Measurements from ENCODE around the gene CYP3A7. TPM values are rescaled to one million over a fixed set of nuclear protein-coding genes. Genes with fewer than 3 reads are reported as not detected.

Gene CYP3A7
- total RNA-seq, 1 donor from 2014 or later, result not detected

DNA sequence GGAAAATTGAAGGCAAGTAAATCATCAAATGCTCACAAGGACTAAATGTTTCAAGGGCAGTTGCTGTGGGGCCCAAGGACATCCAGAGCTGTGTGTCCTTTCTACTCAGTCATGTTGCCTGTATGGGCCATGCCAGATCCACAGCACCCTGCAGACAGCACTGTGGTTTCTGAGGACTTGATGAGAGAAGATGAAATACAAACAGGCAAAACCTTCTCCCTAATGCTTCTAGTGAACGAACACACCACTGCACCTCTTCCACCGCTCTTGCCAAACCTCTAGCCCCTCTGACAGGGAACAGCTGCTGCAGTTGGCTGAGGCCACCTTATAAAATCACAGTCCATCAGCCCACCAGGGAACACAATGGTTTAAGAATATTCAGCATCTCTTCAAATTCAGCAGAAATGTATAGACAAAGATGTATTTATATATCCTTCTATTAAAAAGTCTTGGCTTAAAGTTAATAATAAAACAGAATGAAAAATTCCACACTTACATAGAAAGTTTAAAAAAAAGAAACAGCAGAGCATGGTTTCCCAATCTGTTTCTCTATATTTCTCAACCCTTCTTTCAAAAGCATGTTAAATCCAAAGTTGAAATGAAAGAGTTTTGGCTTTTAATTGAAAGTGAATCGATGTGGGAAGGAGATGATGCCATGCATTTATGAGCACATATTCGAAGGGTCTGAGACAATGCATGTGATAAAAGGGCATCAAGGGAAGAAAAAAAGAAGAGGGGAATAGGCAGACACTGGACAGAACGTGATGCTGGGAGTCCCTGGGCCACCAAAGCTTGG lies 14.0 kb downstream of the CYP3A7 start:
- no peak for DNase-seq (ENCODE audit: low read depth, low spot score)
- no peak overlapping the region for H3K27ac Mint-ChIP-seq (ENCODE audit: unreplicated experiment)
- TF ChIP-seq, protein P1, sequence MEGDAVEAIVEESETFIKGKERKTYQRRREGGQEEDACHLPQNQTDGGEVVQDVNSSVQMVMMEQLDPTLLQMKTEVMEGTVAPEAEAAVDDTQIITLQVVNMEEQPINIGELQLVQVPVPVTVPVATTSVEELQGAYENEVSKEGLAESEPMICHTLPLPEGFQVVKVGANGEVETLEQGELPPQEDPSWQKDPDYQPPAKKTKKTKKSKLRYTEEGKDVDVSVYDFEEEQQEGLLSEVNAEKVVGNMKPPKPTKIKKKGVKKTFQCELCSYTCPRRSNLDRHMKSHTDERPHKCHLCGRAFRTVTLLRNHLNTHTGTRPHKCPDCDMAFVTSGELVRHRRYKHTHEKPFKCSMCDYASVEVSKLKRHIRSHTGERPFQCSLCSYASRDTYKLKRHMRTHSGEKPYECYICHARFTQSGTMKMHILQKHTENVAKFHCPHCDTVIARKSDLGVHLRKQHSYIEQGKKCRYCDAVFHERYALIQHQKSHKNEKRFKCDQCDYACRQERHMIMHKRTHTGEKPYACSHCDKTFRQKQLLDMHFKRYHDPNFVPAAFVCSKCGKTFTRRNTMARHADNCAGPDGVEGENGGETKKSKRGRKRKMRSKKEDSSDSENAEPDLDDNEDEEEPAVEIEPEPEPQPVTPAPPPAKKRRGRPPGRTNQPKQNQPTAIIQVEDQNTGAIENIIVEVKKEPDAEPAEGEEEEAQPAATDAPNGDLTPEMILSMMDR (conservative IDR thresholded peaks at IDR 0.05), result no peak
- no peaks in the 10 kb centered on the region for H3K4me1 Mint-ChIP-seq
- H3K36me3 Mint-ChIP-seq (ENCODE audit: low read depth), result no peaks in the 10 kb centered on the region
- H3K9me3 Mint-ChIP-seq, result peaks cover 9% of the 10 kb centered on the region
- no peak overlapping the region for H3K4me3 Mint-ChIP-seq
- peaks cover 9% of the 10 kb centered on the region for H3K27me3 Mint-ChIP-seq (ENCODE audit: low read depth)

DNA sequence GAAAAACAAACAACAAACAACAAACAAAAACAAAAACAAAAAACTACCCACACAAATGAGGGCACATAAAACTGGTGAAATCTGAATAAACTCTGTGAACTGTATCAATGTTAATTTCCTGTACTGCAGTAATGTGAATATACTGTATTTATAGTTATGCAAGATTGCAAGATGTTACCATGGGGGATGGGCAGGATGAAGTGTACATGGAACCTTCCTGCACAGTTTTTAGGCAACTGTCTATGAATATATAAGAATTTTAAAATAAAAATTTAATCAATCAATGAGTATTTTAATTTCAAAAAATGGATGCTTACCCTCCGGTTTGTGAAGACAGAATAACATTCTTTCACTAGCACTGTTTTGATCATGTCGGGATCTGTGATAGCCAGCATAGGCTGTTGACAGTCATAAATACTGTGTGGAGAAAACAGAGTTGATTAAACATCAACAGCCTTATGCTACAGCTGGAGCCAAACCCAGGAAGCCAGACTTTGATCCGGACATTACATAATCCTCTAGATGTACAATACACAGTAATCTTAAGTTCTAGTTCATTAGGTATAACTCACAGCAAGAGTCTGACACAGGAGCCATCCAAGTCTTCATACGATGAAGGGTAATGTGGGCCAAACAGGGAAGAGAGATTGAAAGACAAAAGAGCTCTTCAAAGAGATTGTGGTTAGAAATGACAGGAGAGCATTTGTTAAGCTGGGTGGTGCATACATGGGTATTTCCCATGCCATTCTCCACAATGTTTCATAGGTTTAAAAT lies 14.8 kb downstream of the CYP3A7 start:
- Mint-ChIP-seq H3K4me1 (no peaks in the 10 kb centered on the region), H3K27ac (ENCODE audit: unreplicated experiment) (no peak overlapping the region), H3K27me3 (ENCODE audit: low read depth) (peaks cover 9% of the 10 kb centered on the region), H3K4me3 (no peak overlapping the region), H3K9me3 (peaks cover 12% of the 10 kb centered on the region), H3K36me3 (ENCODE audit: low read depth) (peaks cover 2% of the 10 kb centered on the region)
- DNase-seq (ENCODE audit: low read depth, low spot score), result no peak
- TF ChIP-seq, protein P1 (conservative IDR thresholded peaks at IDR 0.05), result no peak

DNA sequence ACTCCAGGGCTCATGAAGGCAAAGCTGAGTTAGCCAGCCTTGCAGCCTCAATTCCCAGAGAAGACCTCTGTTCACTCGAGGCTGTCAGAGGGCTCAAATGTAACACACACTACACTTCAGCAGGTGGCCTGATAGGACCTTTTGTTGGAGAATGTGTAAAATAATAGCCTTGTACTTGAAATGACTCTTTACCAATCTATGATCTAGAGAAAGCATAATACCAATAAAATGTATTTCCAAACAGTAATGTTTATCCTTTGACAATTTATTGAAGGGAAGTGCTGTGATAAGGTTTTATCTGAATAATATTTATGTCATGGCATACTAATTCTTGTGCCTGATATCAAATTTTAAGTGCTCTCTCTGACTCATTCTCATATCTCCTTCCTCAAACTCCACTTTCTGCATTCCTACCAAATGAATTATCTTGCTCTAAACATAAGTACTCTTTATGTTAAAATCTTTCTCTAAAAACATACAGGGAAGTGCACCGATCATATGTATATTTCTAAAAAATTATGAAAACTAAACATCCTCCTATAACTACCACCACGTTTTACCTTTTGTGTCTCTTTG lies 20.9 kb downstream of the CYP3A7 start:
- H3K4me3 Mint-ChIP-seq, result no peak overlapping the region
- peaks cover 2% of the 10 kb centered on the region for H3K36me3 Mint-ChIP-seq (ENCODE audit: low read depth)
- peaks cover 10% of the 10 kb centered on the region for H3K9me3 Mint-ChIP-seq
- H3K4me1 Mint-ChIP-seq, result no peaks in the 10 kb centered on the region
- TF ChIP-seq, protein P1 (conservative IDR thresholded peaks at IDR 0.05), result no peak
- H3K27ac Mint-ChIP-seq (ENCODE audit: unreplicated experiment), result no peak overlapping the region
- DNase-seq (ENCODE audit: low read depth, low spot score), result no peak
- H3K27me3 Mint-ChIP-seq (ENCODE audit: low read depth), result peaks cover 2% of the 10 kb centered on the region

DNA sequence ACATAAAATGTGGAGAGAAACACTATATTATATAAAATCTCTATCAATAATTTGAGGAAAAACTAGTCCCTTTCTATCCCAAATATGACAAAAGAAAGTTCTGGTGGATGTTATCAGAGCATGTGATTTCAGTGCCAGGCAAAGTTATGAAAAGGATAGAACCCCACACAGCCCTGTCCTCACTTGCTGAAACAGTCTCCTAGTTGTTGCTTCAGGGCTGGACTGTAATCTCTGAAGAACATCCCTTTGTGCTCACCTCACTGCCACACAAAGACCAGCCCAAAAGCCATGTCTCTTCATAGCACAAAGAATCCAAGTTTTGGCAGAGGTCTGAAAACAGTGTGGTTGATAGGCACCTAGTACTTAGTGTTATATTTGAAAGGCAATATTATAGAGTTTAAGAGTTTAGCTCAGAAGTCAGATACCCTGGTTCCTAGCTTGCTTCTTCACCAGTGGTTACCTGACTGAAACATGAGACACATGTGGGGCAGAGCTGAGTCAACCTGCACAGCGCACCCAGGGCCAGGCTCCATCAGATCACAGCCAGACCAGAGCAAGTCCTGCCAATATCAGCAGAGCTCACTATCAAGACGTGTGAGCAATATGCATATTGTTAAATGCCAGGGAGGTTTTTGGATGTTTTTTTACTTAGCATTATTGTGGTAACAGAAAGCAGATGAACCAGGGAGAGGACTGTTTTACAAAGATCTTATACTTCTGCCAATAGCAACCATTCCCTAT lies 25.0 kb downstream of the CYP3A7 start:
- Mint-ChIP-seq H3K9me3 (no peaks in the 10 kb centered on the region), H3K36me3 (ENCODE audit: low read depth) (no peaks in the 10 kb centered on the region), H3K27me3 (ENCODE audit: low read depth) (no peaks in the 10 kb centered on the region), H3K27ac (ENCODE audit: unreplicated experiment) (no peak overlapping the region), H3K4me3 (no peak overlapping the region), H3K4me1 (no peaks in the 10 kb centered on the region)
- no peak for DNase-seq (ENCODE audit: low read depth, low spot score)
- TF ChIP-seq, protein P1 (conservative IDR thresholded peaks at IDR 0.05), result no peak

DNA sequence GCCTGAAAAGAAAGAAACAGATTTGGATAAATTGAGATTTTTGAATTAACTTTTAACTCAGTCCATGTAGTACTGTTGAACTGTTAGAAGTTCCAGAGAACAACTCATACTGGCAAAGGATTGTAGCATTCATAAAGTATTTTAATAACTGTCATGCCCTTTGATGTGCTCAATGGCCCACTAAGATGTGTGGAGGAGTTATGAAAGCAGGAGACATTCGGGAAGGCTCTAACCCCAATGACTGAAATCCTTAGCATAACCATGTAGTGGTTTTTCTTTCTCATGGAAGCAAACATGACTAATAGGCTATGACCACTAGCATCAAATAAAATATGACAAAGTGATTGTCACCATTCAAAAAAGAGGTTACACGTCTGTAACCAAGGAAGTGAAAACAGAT lies 25.7 kb downstream of the CYP3A7 start:
- Mint-ChIP-seq H3K27ac (ENCODE audit: unreplicated experiment) (no peak overlapping the region), H3K4me1 (no peaks in the 10 kb centered on the region), H3K9me3 (no peaks in the 10 kb centered on the region), H3K36me3 (ENCODE audit: low read depth) (no peaks in the 10 kb centered on the region), H3K27me3 (ENCODE audit: low read depth) (no peaks in the 10 kb centered on the region), H3K4me3 (no peak overlapping the region)
- no peak for DNase-seq (ENCODE audit: low read depth, low spot score)
- TF ChIP-seq, protein P1 (conservative IDR thresholded peaks at IDR 0.05), result no peak
